ENCODE data around the gene TMEM141. TPM values are rescaled to one million over a fixed set of nuclear protein-coding genes. Genes with fewer than 3 reads are reported as not detected.

TMEM141 gene
- total RNA-seq, 1 donor from 2014 or later: 10.9 TPM

DNA sequence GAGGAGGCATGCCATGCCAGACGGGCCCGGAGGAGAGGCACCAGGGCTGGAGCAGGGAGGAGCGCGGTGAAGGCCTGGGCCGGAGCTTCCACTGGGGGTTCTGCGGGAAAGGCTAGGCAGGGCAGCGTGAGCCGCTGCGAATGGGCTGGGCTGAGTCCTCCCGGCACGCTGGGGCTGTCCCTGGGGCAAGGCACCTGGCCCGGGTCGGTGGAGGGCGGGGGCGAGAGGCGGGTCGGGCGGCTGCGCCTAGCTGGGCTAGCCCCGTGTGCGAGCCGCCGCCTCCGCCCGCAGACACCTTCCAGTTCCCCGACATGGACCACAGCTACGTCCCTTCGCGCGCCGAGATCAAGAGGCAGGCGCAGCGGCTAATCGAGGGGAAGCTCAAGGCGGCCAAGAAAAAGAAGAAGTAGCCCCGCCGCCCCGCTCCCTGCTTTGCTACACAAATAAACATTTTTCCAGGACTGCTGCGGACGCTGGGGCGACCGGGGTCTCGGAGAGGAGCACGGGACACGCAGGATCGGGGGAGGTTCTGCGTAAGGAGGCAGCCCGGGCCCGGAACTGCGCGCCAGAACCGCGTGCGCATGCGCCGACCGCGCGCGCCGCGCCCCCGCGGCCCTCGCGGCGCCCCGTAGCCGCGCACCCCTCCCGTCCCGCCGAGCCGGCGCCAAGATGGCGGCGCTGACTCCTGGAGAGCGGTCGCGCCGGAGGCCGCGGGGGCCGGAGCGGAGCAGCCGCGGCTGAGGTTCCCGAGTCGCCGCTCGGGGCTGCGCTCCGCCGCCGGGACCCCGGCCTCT is 16.3 kb downstream of the TMEM141 start, which contains the start of gene RABL6:
Gene RABL6 (plus strand): TSS at position 668 of the 794 bp plus-strand sequence. CDS start 249 bp downstream, outside the sequence.
- Histone ChIP-seq H3K4me3 (peak within 1 kb of the TSS; percentile 97 to 100), H3K27ac (peak within 1 kb of the TSS; percentile 66 to 86), H3K4me1 (peaks cover 15 to 23% of the 10 kb centered on the region in 2 donors), H3K36me3 (no peaks in the 10 kb centered on the region), H3K9me3 (no peaks in the 10 kb centered on the region), H3K27me3 (no peaks in the 10 kb centered on the region)
- TF ChIP-seq, protein P1, sequence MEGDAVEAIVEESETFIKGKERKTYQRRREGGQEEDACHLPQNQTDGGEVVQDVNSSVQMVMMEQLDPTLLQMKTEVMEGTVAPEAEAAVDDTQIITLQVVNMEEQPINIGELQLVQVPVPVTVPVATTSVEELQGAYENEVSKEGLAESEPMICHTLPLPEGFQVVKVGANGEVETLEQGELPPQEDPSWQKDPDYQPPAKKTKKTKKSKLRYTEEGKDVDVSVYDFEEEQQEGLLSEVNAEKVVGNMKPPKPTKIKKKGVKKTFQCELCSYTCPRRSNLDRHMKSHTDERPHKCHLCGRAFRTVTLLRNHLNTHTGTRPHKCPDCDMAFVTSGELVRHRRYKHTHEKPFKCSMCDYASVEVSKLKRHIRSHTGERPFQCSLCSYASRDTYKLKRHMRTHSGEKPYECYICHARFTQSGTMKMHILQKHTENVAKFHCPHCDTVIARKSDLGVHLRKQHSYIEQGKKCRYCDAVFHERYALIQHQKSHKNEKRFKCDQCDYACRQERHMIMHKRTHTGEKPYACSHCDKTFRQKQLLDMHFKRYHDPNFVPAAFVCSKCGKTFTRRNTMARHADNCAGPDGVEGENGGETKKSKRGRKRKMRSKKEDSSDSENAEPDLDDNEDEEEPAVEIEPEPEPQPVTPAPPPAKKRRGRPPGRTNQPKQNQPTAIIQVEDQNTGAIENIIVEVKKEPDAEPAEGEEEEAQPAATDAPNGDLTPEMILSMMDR (IDR thresholded peaks at IDR 0.05): peak in 1 of 3 experiments; percentile 10
- intact Hi-C loops (cut with DNase I): loop anchor here (1.0 to 5.0 kb wide), 3 partner anchors 16 to 135 kb away; partner anchors contain the start of genes FBXW5, PHPT1 and TMEM141
- DNase-seq (ENCODE audit: low spot score in 2 of 2): peak in 1 of 2 donors; percentile 83

DNA sequence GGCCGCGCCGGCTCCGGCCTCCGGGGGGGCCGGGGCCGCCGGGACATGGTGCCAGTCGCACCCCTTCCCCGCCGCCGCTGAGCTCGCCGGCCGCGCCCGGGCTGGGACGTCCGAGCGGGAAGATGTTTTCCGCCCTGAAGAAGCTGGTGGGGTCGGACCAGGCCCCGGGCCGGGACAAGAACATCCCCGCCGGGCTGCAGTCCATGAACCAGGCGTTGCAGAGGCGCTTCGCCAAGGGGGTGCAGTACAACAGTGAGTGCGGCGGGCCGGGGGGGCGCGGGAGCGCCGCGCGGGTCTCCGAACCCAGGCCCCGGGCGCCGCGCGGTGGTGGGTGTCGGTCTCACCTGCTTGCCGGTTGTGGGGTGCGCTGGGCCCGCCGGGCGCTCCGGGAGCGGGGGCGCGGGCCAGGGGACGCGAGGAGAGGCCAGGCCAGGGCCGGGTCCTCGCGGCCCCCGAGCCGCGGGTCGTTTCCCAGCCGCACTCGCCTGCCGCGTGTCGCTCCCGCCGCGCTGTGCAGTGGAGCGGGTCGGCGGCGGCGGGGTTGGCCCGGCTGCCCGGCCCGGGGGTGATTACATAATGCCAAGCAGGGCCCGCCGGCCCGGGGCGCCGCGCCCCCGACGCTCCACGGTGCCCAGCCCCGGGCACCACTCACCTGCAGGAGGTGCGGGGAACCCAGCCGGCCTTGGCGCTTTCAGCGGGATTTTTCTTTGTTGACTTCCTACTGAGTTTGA is 17.1 kb downstream of the TMEM141 start:
- TF ChIP-seq, protein P1 (IDR thresholded peaks at IDR 0.05): no peak
- Histone ChIP-seq H3K9me3 (no peaks in the 10 kb centered on the region), H3K4me1 (peaks cover 15 to 23% of the 10 kb centered on the region in 2 donors), H3K36me3 (no peaks in the 10 kb centered on the region), H3K27me3 (no peaks in the 10 kb centered on the region), H3K27ac (no peak overlapping the region), H3K4me3 (peak overlapping the region; percentile 97 to 100)
- no peak for DNase-seq (ENCODE audit: low spot score in 2 of 2)
- intact Hi-C loops (cut with DNase I): loop anchor here (5.0 kb wide), 2 partner anchors 39 to 134 kb away; partner anchors contain the start of genes FBXW5 and PHPT1

DNA sequence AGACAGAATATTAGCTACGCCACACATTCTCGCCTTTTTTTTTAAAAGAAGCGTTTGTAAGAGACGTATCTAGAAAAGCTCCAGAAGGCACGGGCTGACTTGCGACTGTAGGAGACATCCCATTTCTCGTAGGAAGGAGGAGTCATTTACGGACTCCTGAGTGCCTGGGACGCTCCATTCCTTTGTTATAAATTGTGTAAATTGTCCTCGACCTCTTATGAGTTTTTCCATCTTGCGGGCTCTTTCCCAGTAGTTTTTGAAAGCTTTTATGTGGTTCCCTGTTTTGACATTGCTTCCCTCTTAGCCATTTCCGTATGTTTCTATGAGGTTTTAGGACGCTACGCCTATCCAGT is 17.6 kb downstream of the TMEM141 start:
- TF ChIP-seq, protein P1 (IDR thresholded peaks at IDR 0.05): no peak
- H3K9me3 ChIP-seq: no peaks in the 10 kb centered on the region
- peaks cover 15 to 23% of the 10 kb centered on the region in 2 donors for H3K4me1 ChIP-seq
- H3K27me3 ChIP-seq: no peaks in the 10 kb centered on the region
- H3K4me3 ChIP-seq: peak overlapping the region; percentile 97 to 100
- H3K36me3 ChIP-seq: no peaks in the 10 kb centered on the region
- intact Hi-C loops (cut with DNase I): loop anchor here (5.0 kb wide), 2 partner anchors 39 to 134 kb away; partner anchors contain the start of genes FBXW5 and PHPT1
- no peak overlapping the region for H3K27ac ChIP-seq
- no peak for DNase-seq (ENCODE audit: low spot score in 2 of 2)

DNA sequence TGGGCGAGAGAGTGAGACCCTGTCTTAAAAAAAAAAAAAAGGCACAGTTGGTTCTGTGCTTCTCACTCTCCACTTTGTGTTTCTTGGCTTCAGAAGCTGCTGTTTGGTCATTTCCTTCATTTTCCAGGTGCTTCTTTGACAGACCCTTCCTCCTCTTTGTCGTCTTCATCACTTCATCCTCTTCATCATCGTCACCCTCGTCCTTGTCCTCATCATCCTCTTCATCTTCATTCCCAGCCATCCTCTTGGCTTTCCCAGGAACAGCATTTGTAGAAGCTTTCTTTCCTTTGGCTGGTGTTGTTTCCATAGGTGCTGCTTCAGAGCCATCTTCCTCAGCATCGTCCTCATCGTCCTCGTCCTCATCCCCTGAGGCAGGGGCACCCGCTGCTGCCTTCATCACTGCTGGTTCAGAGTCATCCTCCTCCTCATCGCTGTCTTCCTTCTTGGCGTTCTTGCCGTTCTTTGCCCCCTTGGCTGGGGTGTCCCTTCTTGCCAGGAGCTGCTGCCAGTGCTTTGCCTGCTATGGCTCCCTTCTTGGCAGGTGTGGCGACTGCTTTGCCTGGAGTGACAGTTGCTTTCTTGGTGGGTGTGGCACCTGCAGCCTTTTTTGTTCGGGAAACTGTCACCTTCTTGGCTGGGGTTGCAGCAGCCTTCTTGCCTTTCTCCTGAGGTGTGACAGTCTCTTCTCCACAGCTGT is 23.7 kb downstream of the TMEM141 start:
- Histone ChIP-seq H3K27me3 (no peaks in the 10 kb centered on the region), H3K9me3 (no peaks in the 10 kb centered on the region), H3K27ac (no peak overlapping the region), H3K4me1 (peaks cover 1 to 4% of the 10 kb centered on the region in 2 donors), H3K4me3 (no peak overlapping the region), H3K36me3 (peaks cover 0 to 8% of the 10 kb centered on the region in 2 donors)
- TF ChIP-seq, protein P1 (IDR thresholded peaks at IDR 0.05): no peak
- no peak for DNase-seq (ENCODE audit: low spot score in 2 of 2)
- intact Hi-C loops (cut with DNase I): no loop called here

DNA sequence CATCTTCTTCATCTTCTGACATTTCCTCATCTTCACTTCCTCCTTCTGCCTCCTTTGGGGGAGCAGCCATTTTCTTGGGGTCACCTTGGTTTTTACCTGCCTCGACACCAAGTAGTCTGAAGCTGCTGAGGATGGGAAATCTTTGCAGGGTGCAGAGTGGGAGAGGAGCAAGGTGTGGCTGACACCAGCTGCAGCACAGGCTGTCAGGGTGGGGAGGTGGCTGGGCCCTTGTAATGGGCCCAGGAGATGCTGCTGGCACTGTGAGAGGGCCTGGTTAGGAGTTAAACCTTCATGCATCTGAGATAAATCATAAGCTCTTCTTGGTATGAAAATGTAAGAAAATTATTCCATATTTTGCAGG is 24.3 kb downstream of the TMEM141 start:
- H3K4me3 ChIP-seq: no peak overlapping the region
- H3K9me3 ChIP-seq: no peaks in the 10 kb centered on the region
- H3K27me3 ChIP-seq: no peaks in the 10 kb centered on the region
- no peaks in the 10 kb centered on the region for H3K4me1 ChIP-seq
- H3K36me3 ChIP-seq: peaks cover 0 to 8% of the 10 kb centered on the region in 2 donors
- intact Hi-C loops (cut with DNase I): no loop called here
- no peak for DNase-seq (ENCODE audit: low spot score in 2 of 2)
- no peak overlapping the region for H3K27ac ChIP-seq
- TF ChIP-seq, protein P1 (IDR thresholded peaks at IDR 0.05): no peak

Measured in ascending aorta (tissue), 2 donors.